ENCODE results near the gene GJC2. TPM values are rescaled to one million over a fixed set of nuclear protein-coding genes. Genes with fewer than 3 reads are reported as not detected.

GJC2 gene
- total RNA-seq, 2 experiments from 2014 or later, result 1.1 to 1.2 TPM

GRCh38 chr1:228146417-228147150 lies 3.1 kb upstream of the GJC2 start:
- no peak overlapping the region for H3K27ac Mint-ChIP-seq
- peaks cover 19% of the 10 kb centered on the region for H3K36me3 Mint-ChIP-seq
- H3K4me3 Mint-ChIP-seq, result no peak overlapping the region
- H3K27me3 Mint-ChIP-seq, result no peaks in the 10 kb centered on the region
- H3K4me1 Mint-ChIP-seq, result peaks cover 25% of the 10 kb centered on the region
- DNase-seq, result no peak
- H3K9me3 Mint-ChIP-seq, result no peaks in the 10 kb centered on the region

GRCh38 chr1:228147151-228147693 lies 2.5 kb upstream of the GJC2 start:
- H3K9me3 Mint-ChIP-seq, result no peaks in the 10 kb centered on the region
- no peak overlapping the region for H3K4me3 Mint-ChIP-seq
- H3K27ac Mint-ChIP-seq, result no peak overlapping the region
- peaks cover 23% of the 10 kb centered on the region for H3K4me1 Mint-ChIP-seq
- no peak for DNase-seq
- H3K36me3 Mint-ChIP-seq, result peaks cover 12% of the 10 kb centered on the region
- H3K27me3 Mint-ChIP-seq, result no peaks in the 10 kb centered on the region

- Mint-ChIP-seq H3K9me3 (no peaks in the 10 kb centered on the region), H3K4me1 (peaks cover 18% of the 10 kb centered on the region), H3K27ac (no peak overlapping the region), H3K27me3 (no peaks in the 10 kb centered on the region), H3K36me3 (peaks cover 7% of the 10 kb centered on the region), H3K4me3 (no peak overlapping the region)
- DNase-seq, result no peak
These were observed 2.0 kb upstream of the GJC2 start for GRCh38 chr1:228147768-228148167.

GRCh38 chr1:228148196-228148861 lies 1.4 kb upstream of the GJC2 start:
- no peaks in the 10 kb centered on the region for H3K27me3 Mint-ChIP-seq
- no peaks in the 10 kb centered on the region for H3K9me3 Mint-ChIP-seq
- peaks cover 1% of the 10 kb centered on the region for H3K36me3 Mint-ChIP-seq
- H3K27ac Mint-ChIP-seq, result no peak overlapping the region
- H3K4me1 Mint-ChIP-seq, result peaks cover 12% of the 10 kb centered on the region
- no peak overlapping the region for H3K4me3 Mint-ChIP-seq
- no peak for DNase-seq

GRCh38 chr1:228148935-228149405 lies 760 bp upstream of the GJC2 start:
- H3K27me3 Mint-ChIP-seq, result no peaks in the 10 kb centered on the region
- no peaks in the 10 kb centered on the region for H3K9me3 Mint-ChIP-seq
- peaks cover 7% of the 10 kb centered on the region for H3K4me1 Mint-ChIP-seq
- H3K36me3 Mint-ChIP-seq, result no peaks in the 10 kb centered on the region
- DNase-seq, result no peak
- no peak overlapping the region for H3K27ac Mint-ChIP-seq
- H3K4me3 Mint-ChIP-seq, result no peak overlapping the region

GRCh38 chr1:228150120-228150460 lies 360 bp downstream of the GJC2 start:
- H3K9me3 Mint-ChIP-seq, result no peaks in the 10 kb centered on the region
- no peak overlapping the region for H3K4me3 Mint-ChIP-seq
- peaks cover 11% of the 10 kb centered on the region for H3K4me1 Mint-ChIP-seq
- no peaks in the 10 kb centered on the region for H3K36me3 Mint-ChIP-seq
- no peak overlapping the region for H3K27ac Mint-ChIP-seq
- no peak for DNase-seq
- no peaks in the 10 kb centered on the region for H3K27me3 Mint-ChIP-seq

GRCh38 chr1:228150461-228151179 lies 890 bp downstream of the GJC2 start:
- DNase-seq, result no peak
- Mint-ChIP-seq H3K27ac (no peak overlapping the region), H3K27me3 (no peaks in the 10 kb centered on the region), H3K4me1 (peaks cover 14% of the 10 kb centered on the region), H3K9me3 (no peaks in the 10 kb centered on the region), H3K4me3 (no peak overlapping the region), H3K36me3 (no peaks in the 10 kb centered on the region)

- DNase-seq, result no peak
- Mint-ChIP-seq H3K27me3 (no peaks in the 10 kb centered on the region), H3K36me3 (no peaks in the 10 kb centered on the region), H3K27ac (peak overlapping the region; percentile 21), H3K9me3 (no peaks in the 10 kb centered on the region), H3K4me3 (no peak overlapping the region), H3K4me1 (peaks cover 18% of the 10 kb centered on the region)
These were observed 1.6 kb downstream of the GJC2 start for GRCh38 chr1:228151180-228151925.

GRCh38 chr1:228152097-228152917 lies 2.6 kb downstream of the GJC2 start:
- Mint-ChIP-seq H3K27me3 (no peaks in the 10 kb centered on the region), H3K4me3 (no peak overlapping the region), H3K36me3 (no peaks in the 10 kb centered on the region), H3K9me3 (no peaks in the 10 kb centered on the region), H3K4me1 (peaks cover 22% of the 10 kb centered on the region), H3K27ac (no peak overlapping the region)
- no peak for DNase-seq

- H3K27me3 Mint-ChIP-seq, result no peaks in the 10 kb centered on the region
- H3K4me3 Mint-ChIP-seq, result no peak overlapping the region
- no peaks in the 10 kb centered on the region for H3K36me3 Mint-ChIP-seq
- H3K27ac Mint-ChIP-seq, result no peak overlapping the region
- H3K9me3 Mint-ChIP-seq, result no peaks in the 10 kb centered on the region
- DNase-seq, result no peak
- peaks cover 23% of the 10 kb centered on the region for H3K4me1 Mint-ChIP-seq
These were observed 3.2 kb downstream of the GJC2 start for GRCh38 chr1:228152918-228153258.

- Mint-ChIP-seq H3K9me3 (no peaks in the 10 kb centered on the region), H3K36me3 (no peaks in the 10 kb centered on the region), H3K27me3 (no peaks in the 10 kb centered on the region), H3K4me3 (no peak overlapping the region), H3K27ac (peak overlapping the region; percentile 70), H3K4me1 (peaks cover 23% of the 10 kb centered on the region)
- no peak for DNase-seq
These were observed 4.4 kb downstream of the GJC2 start for GRCh38 chr1:228154021-228154669.

- Mint-ChIP-seq H3K27ac (peak overlapping the region; percentile 70), H3K36me3 (no peaks in the 10 kb centered on the region), H3K9me3 (no peaks in the 10 kb centered on the region), H3K27me3 (no peaks in the 10 kb centered on the region), H3K4me1 (peaks cover 23% of the 10 kb centered on the region), H3K4me3 (no peak overlapping the region)
- peak; percentile 61 for DNase-seq
These were observed 5.2 kb downstream of the GJC2 start for GRCh38 chr1:228154670-228155571.
